SK-N-SH (cell line): ENCODE results near the gene MSANTD7. TPM values are rescaled to one million over a fixed set of nuclear protein-coding genes. Genes with fewer than 3 reads are reported as not detected.

Experiments
- CTCF ChIA-PET: fragments of 300-600, 350-600 bp; formaldehyde crosslinking; extraction: SDS; loops from one replicate; lab custom pipeline; 2021; lab: Yijun Ruan, JAX
- POLR2A ChIA-PET: fragments of 350-600 bp; sonication (Branson Sonifier 250); formaldehyde crosslinking; extraction: SDS; loops from one replicate; lab custom pipeline; 2020; ENCODE audit warnings: antibody characterized with exemption, inconsistent platforms; lab: Yijun Ruan, JAX
- DNase-seq: peaks from one replicate; pipeline ENCODE4 v3.0.0; 2012
- H2AFZ ChIP-seq: fragments of 200-600 bp; sonication (generic); 2 replicates; pipeline ENCODE4 v1.8.1; 2016; ENCODE audit warnings: antibody characterized with exemption, mild to moderate bottlenecking, low read depth
- H3F3A ChIP-seq: fragments of 200-600 bp; sonication (generic); replicated peaks from 2 replicates; pipeline ENCODE3; 2016; ENCODE audit warnings: antibody characterized with exemption, mild to moderate bottlenecking; ENCODE audit not compliant: insufficient read depth
- H3K27ac ChIP-seq, 2 experiments: fragments of 200-500 bp in 1 of 2; fragments of 200-600 bp in 1 of 2; sonication (Bioruptor generic) in 1 of 2; sonication (generic), shearing (Covaris generic) in 1 of 2; 2 replicates each; pipeline versions ENCODE4 v1.5.1 to v1.6.1; 2014 to 2016; ENCODE audit warnings: low read depth in 2 of 2, inconsistent platforms in 1 of 2, low read length in 1 of 2, mild to moderate bottlenecking in 1 of 2, mixed read lengths in 1 of 2
- H3K27me3 ChIP-seq: fragments of 200-600 bp; sonication (generic), shearing (Covaris generic); 2 replicates; pipeline ENCODE4 v1.6.1; 2016; ENCODE audit warnings: mixed run types; ENCODE audit not compliant: insufficient read depth
- H3K36me3 ChIP-seq, 2 experiments: fragments of 200-500 bp in 1 of 2; fragments of 200-600 bp in 1 of 2; sonication (Bioruptor generic) in 1 of 2; sonication (generic) in 1 of 2; replicated peaks in 1 of 2; 2 replicates each; pipeline versions ENCODE3 to v1.5.1; 2014 to 2016; ENCODE audit warnings: low read length in 1 of 2, mild to moderate bottlenecking in 1 of 2; ENCODE audit not compliant: insufficient read depth in 2 of 2, control insufficient read depth in 1 of 2
- H3K4me1 ChIP-seq, 2 experiments: fragments of 200-500 bp in 1 of 2; fragments of 200-600 bp in 1 of 2; sonication (Bioruptor generic) in 1 of 2; sonication (generic), shearing (Covaris generic) in 1 of 2; 2 replicates each; pipeline versions ENCODE4 v1.5.1 to v1.6.1; 2014 to 2016; ENCODE audit warnings: low read depth in 1 of 2, low read length in 1 of 2, mixed run types in 1 of 2; ENCODE audit not compliant: insufficient read depth in 2 of 2, control insufficient read depth in 1 of 2
- H3K4me2 ChIP-seq: fragments of 200-600 bp; sonication (generic), shearing (Covaris generic); 2 replicates; pipeline ENCODE4 v1.6.1; 2017; ENCODE audit warnings: mixed run types
- H3K4me3 ChIP-seq, 2 experiments: fragments of 200-500 bp in 1 of 2; fragments of 200-600 bp in 1 of 2; sonication (Bioruptor generic) in 1 of 2; sonication (generic), shearing (Covaris generic) in 1 of 2; 2 replicates each; pipeline versions ENCODE4 v1.5.1 to v1.8.1; 2014 to 2016; ENCODE audit warnings: low read depth in 2 of 2, inconsistent platforms in 1 of 2, low read length in 1 of 2, mild to moderate bottlenecking in 1 of 2, mixed read lengths in 1 of 2, moderate library complexity in 1 of 2
- H3K79me2 ChIP-seq: fragments of 200-600 bp; sonication (generic); 2 replicates; pipeline ENCODE4 v1.8.1; 2017; ENCODE audit warnings: mild to moderate bottlenecking; ENCODE audit not compliant: insufficient read depth
- H3K9ac ChIP-seq: fragments of 200-600 bp; sonication (generic); 2 replicates; pipeline ENCODE4 v1.6.1; 2017; ENCODE audit warnings: mixed run types
- H3K9me2 ChIP-seq: fragments of 200-600 bp; sonication (generic); 2 replicates; pipeline ENCODE4 v1.6.1; 2017; ENCODE audit warnings: mixed run types
- H3K9me3 ChIP-seq: fragments of 200-600 bp; sonication (generic); 2 replicates; pipeline ENCODE4 v1.6.1; 2017; ENCODE audit warnings: mixed run types, mild to moderate bottlenecking, moderate library complexity
- H4K20me1 ChIP-seq: fragments of 200-600 bp; sonication (generic); 2 replicates; pipeline ENCODE4 v1.6.1; 2017; ENCODE audit warnings: mild to moderate bottlenecking, mixed run types; ENCODE audit not compliant: insufficient read depth
- CHD2 ChIP-seq: fragments of 150-350 bp; IDR thresholded peaks from 2 replicates; pipeline ENCODE4 v1.6.1; 2018; ENCODE audit warnings: low read length; ENCODE audit not compliant: partially characterized antibody
- EP300 ChIP-seq, 2 experiments: IDR thresholded peaks; 2 replicates each; pipeline versions ENCODE4 v1.4.0 to v1.6.1; 2012; ENCODE audit warnings: borderline replicate concordance in 1 of 2, low read depth in 1 of 2, low read length in 1 of 2
- EZH2phosphoT487 ChIP-seq: fragments of 200-600 bp; sonication (generic); IDR thresholded peaks from 2 replicates; pipeline ENCODE4 v1.6.1; 2017; ENCODE audit warnings: low read depth, mixed run types, mild to moderate bottlenecking, antibody characterized with exemption, moderate library complexity, borderline replicate concordance
- FOXJ3 ChIP-seq: sonication (generic); formaldehyde crosslinking; IDR thresholded peaks from 2 replicates; pipeline ENCODE4 v1.5.1; 2020; ENCODE audit warnings: mild to moderate bottlenecking, missing genetic modification reagents
- FOXM1 ChIP-seq: IDR thresholded peaks from 2 replicates; pipeline ENCODE4 v1.4.0; 2012; ENCODE audit warnings: low read depth, mild to moderate bottlenecking
- GABPA ChIP-seq: IDR thresholded peaks from 2 replicates; pipeline ENCODE4 v1.4.0; 2012; ENCODE audit warnings: low read depth, mild to moderate bottlenecking
- JUND ChIP-seq: IDR thresholded peaks from 2 replicates; pipeline ENCODE4 v1.4.0; 2012
- MEF2A ChIP-seq: IDR thresholded peaks from 2 replicates; pipeline ENCODE4 v1.4.0; 2012; ENCODE audit warnings: low read depth, borderline replicate concordance
- MXI1 ChIP-seq: IDR thresholded peaks from 2 replicates; pipeline ENCODE4 v1.6.1; 2012; ENCODE audit warnings: mild to moderate bottlenecking, low read depth, low read length, improper control_type of control experiment
- NFIC ChIP-seq: IDR thresholded peaks from 2 replicates; pipeline ENCODE4 v1.4.0; 2012; ENCODE audit warnings: borderline replicate concordance
- RAD21 ChIP-seq: IDR thresholded peaks from 2 replicates; pipeline ENCODE4 v1.6.1; 2012; ENCODE audit warnings: mild to moderate bottlenecking, low read length
- RCOR1 ChIP-seq: fragments of 150-350 bp; IDR thresholded peaks from 2 replicates; pipeline ENCODE4 v1.6.1; 2017; ENCODE audit warnings: antibody characterized with exemption, low read length
- RFX5 ChIP-seq: IDR thresholded peaks from 2 replicates; pipeline ENCODE4 v1.6.1; 2012; ENCODE audit warnings: mild to moderate bottlenecking, improper control_type of control experiment, low read length
- RXRA ChIP-seq: IDR thresholded peaks from 2 replicates; pipeline ENCODE4 v1.4.0; 2012; ENCODE audit warnings: low read depth, mild to moderate bottlenecking, borderline replicate concordance
- SIN3A ChIP-seq: IDR thresholded peaks from 2 replicates; pipeline ENCODE4 v1.6.1; 2012; ENCODE audit warnings: low read depth, mild to moderate bottlenecking, low read length, moderate library complexity, borderline replicate concordance
- SMC3 ChIP-seq: IDR thresholded peaks from 2 replicates; pipeline ENCODE4 v1.6.1; 2012; ENCODE audit warnings: low read depth, low read length, improper control_type of control experiment
- TAF1 ChIP-seq: IDR thresholded peaks from 2 replicates; pipeline ENCODE4 v1.6.1; 2012; ENCODE audit warnings: low read depth, mild to moderate bottlenecking, low read length, moderate library complexity, borderline replicate concordance
- TEAD4 ChIP-seq: IDR thresholded peaks from 2 replicates; pipeline ENCODE4 v1.4.0; 2012; ENCODE audit warnings: mild to moderate bottlenecking, borderline replicate concordance; ENCODE audit not compliant: insufficient read depth
- YY1 ChIP-seq: IDR thresholded peaks from 2 replicates; pipeline ENCODE4 v1.4.0; 2012; ENCODE audit warnings: low read depth, mild to moderate bottlenecking
- WGBS: methylation state at CpG from one replicate; pipeline ENCODE4 v1.1.6; 2017; ENCODE audit warnings: low lambda C conversion rate; 5-methylcytosine and 5-hydroxymethylcytosine counted together
- polyA plus RNA-seq, 3 experiments: library from polyadenylated mRNA; depleted of rRNA; stranded (reverse); fragments of >200 nt; gene quantifications; 2 replicates each; pipeline ENCODE4 v1.2.3, GENCODE V29; 2012
- TF ChIP-seq, protein P1 (sequence below): IDR thresholded peaks from 2 replicates; pipeline ENCODE4 v1.4.0; 2012; ENCODE audit warnings: low read depth
- TF ChIP-seq, protein P2 (sequence below): IDR thresholded peaks from 2 replicates; pipeline ENCODE4; 2012
- TF ChIP-seq, protein P3 (sequence below): fragments of 200-600 bp; sonication (generic); IDR thresholded peaks from 2 replicates; pipeline ENCODE4 v1.6.1; 2017; ENCODE audit warnings: antibody characterized with exemption, mild to moderate bottlenecking, moderate library complexity
- TF ChIP-seq, protein P4 (sequence below): IDR thresholded peaks from 2 replicates; pipeline ENCODE4 v1.4.0; 2012; ENCODE audit warnings: low read depth, borderline replicate concordance
- TF ChIP-seq, protein P5 (sequence below): IDR thresholded peaks from 2 replicates; pipeline ENCODE4 v1.6.1; 2012; ENCODE audit warnings: mild to moderate bottlenecking, low read depth, low read length, moderate library complexity

Gene MSANTD7
- polyA plus RNA-seq, 1 of the 3 experiments (the other 2 are of a cell fraction), result 3.2 TPM

DNA sequence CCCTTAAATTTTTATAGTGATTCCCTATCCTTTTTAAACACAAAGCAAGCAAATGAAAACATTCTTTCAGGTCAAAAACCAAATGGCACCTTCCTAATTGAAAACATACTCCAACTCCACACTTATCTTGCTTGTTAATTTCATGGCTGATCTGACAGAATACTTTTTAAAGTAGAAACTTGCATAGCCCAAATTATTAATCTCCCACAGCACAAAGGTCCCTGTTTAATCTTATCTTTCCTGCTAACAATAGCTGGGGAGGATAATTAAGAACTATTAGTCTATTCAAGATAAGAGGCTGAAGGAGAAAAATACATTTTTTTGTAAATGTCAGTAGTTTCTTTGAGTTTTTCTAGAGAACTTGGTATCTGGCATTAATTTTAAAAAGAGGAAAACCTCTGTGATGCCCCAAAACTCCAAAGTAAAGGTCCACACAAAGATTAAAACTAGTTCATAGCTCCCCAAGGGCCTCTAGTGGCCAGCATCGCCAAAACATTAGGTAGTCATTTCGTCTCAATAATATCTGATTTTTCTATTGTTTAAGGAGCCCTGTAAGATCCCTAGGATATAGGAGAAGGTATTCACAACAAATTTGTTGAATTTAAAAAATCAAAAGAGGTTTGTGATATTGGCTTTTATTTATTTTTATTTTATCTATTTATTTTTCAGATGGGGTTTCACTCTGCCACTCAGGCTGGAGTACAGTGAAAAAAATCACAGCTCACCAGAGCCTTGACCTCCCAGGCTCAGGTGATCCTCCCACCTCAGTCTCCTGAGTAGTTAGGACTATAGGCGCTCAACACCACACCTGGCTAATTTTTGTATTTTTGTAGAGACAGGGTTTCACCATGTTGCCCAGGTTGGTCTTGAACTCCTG lies 15.0 kb upstream of the MSANTD7 start:
- Histone ChIP-seq H3K9me2 (no peaks in the 10 kb centered on the region), H4K20me1 (no peaks in the 10 kb centered on the region), H3F3A (no peaks in the 10 kb centered on the region), H3K4me2 (no peak overlapping the region), H3K4me1 (peaks cover 0 to 5% of the 10 kb centered on the region in 2 experiments; a peak in 1 of 4 replicates), H3K36me3 (no peaks in the 10 kb centered on the region), H3K9me3 (no peaks in the 10 kb centered on the region), H3K27ac (peak overlapping the region in 1 of 2 experiments; percentile 19; a peak in 1 of 4 replicates), H3K9ac (no peak overlapping the region), H3K4me3 (no peak overlapping the region), H3K79me2 (no peaks in the 10 kb centered on the region), H2AFZ (no peak overlapping the region), H3K27me3 (no peaks in the 10 kb centered on the region; the same call in 1 of the 2 replicates)
- peak; percentile 62 for DNase-seq
- 17% methylated on average over 3 of the region's 3 CpGs for WGBS
- CTCF ChIA-PET, result interaction anchor here (0.6 to 4.5 kb wide), 26 partner anchors 13 to 342 kb away, joined by 3 to 54 read pairs (median 4); partner anchors contain the start of genes CDNF, HSPA14 and MSANTD7
- POLR2A ChIA-PET, result interaction anchor here (0.9 kb wide), 1 partner anchor 219 kb away, joined by 3 read pairs; no protein-coding TSS in a partner anchor
- no peak for TF ChIP-seq CHD2
- no peak for TF ChIP-seq GABPA
- TF ChIP-seq RFX5, result no peak
- TF ChIP-seq EP300 (IDR thresholded peaks at IDR 0.05; ENCODE audit: borderline replicate concordance in 1 of 2, low read depth in 1 of 2, low read length in 1 of 2), result peak in 1 of 2 experiments; percentile 65; a peak in 1 of 4 replicates
- no peak for TF ChIP-seq MEF2A
- TF ChIP-seq, protein P1, sequence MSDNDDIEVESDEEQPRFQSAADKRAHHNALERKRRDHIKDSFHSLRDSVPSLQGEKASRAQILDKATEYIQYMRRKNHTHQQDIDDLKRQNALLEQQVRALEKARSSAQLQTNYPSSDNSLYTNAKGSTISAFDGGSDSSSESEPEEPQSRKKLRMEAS, result no peak
- peak; percentile 75; the same call in 1 of the 2 replicates for TF ChIP-seq RCOR1
- TF ChIP-seq YY1, result no peak
- TF ChIP-seq NFIC, result no peak
- TF ChIP-seq, protein P2, sequence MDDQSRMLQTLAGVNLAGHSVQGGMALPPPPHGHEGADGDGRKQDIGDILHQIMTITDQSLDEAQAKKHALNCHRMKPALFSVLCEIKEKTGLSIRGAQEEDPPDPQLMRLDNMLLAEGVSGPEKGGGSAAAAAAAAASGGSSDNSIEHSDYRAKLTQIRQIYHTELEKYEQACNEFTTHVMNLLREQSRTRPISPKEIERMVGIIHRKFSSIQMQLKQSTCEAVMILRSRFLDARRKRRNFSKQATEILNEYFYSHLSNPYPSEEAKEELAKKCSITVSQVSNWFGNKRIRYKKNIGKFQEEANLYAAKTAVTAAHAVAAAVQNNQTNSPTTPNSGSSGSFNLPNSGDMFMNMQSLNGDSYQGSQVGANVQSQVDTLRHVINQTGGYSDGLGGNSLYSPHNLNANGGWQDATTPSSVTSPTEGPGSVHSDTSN, result no peak
- TF ChIP-seq RAD21, result peak; percentile 86
- no peak for TF ChIP-seq MXI1
- peak; percentile 66 for TF ChIP-seq SMC3
- TF ChIP-seq, protein P3, sequence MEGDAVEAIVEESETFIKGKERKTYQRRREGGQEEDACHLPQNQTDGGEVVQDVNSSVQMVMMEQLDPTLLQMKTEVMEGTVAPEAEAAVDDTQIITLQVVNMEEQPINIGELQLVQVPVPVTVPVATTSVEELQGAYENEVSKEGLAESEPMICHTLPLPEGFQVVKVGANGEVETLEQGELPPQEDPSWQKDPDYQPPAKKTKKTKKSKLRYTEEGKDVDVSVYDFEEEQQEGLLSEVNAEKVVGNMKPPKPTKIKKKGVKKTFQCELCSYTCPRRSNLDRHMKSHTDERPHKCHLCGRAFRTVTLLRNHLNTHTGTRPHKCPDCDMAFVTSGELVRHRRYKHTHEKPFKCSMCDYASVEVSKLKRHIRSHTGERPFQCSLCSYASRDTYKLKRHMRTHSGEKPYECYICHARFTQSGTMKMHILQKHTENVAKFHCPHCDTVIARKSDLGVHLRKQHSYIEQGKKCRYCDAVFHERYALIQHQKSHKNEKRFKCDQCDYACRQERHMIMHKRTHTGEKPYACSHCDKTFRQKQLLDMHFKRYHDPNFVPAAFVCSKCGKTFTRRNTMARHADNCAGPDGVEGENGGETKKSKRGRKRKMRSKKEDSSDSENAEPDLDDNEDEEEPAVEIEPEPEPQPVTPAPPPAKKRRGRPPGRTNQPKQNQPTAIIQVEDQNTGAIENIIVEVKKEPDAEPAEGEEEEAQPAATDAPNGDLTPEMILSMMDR, result peak; percentile 75
- TF ChIP-seq EZH2phosphoT487, result no peak
- TF ChIP-seq, protein P4, sequence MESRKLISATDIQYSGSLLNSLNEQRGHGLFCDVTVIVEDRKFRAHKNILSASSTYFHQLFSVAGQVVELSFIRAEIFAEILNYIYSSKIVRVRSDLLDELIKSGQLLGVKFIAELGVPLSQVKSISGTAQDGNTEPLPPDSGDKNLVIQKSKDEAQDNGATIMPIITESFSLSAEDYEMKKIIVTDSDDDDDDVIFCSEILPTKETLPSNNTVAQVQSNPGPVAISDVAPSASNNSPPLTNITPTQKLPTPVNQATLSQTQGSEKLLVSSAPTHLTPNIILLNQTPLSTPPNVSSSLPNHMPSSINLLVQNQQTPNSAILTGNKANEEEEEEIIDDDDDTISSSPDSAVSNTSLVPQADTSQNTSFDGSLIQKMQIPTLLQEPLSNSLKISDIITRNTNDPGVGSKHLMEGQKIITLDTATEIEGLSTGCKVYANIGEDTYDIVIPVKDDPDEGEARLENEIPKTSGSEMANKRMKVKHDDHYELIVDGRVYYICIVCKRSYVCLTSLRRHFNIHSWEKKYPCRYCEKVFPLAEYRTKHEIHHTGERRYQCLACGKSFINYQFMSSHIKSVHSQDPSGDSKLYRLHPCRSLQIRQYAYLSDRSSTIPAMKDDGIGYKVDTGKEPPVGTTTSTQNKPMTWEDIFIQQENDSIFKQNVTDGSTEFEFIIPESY, result no peak
- no peak for TF ChIP-seq FOXM1
- TF ChIP-seq, protein P5, sequence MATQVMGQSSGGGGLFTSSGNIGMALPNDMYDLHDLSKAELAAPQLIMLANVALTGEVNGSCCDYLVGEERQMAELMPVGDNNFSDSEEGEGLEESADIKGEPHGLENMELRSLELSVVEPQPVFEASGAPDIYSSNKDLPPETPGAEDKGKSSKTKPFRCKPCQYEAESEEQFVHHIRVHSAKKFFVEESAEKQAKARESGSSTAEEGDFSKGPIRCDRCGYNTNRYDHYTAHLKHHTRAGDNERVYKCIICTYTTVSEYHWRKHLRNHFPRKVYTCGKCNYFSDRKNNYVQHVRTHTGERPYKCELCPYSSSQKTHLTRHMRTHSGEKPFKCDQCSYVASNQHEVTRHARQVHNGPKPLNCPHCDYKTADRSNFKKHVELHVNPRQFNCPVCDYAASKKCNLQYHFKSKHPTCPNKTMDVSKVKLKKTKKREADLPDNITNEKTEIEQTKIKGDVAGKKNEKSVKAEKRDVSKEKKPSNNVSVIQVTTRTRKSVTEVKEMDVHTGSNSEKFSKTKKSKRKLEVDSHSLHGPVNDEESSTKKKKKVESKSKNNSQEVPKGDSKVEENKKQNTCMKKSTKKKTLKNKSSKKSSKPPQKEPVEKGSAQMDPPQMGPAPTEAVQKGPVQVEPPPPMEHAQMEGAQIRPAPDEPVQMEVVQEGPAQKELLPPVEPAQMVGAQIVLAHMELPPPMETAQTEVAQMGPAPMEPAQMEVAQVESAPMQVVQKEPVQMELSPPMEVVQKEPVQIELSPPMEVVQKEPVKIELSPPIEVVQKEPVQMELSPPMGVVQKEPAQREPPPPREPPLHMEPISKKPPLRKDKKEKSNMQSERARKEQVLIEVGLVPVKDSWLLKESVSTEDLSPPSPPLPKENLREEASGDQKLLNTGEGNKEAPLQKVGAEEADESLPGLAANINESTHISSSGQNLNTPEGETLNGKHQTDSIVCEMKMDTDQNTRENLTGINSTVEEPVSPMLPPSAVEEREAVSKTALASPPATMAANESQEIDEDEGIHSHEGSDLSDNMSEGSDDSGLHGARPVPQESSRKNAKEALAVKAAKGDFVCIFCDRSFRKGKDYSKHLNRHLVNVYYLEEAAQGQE, result no peak
- no peak for TF ChIP-seq TEAD4
- no peak for TF ChIP-seq FOXJ3 (CRISPR knock-in tag)
- no peak for TF ChIP-seq SIN3A
- no peak for TF ChIP-seq TAF1
- no peak for TF ChIP-seq JUND
- no peak for TF ChIP-seq RXRA
